Mucosa of rectum (tissue), 2 donors: ENCODE measurements around the gene TMEM125.

ENCODE experiments used
- H3K27ac ChIP-seq, 2 donors: one replicate each; pipeline ENCODE4 v1.7.0; 2013; ENCODE audit warnings: inconsistent platforms in 2 of 2, low read depth in 2 of 2, low read length in 2 of 2
- H3K27me3 ChIP-seq, 2 donors: one replicate each; pipeline ENCODE4 v1.7.0; 2013; ENCODE audit warnings: low read length in 2 of 2; ENCODE audit not compliant: control insufficient read depth in 2 of 2, insufficient read depth in 2 of 2
- H3K36me3 ChIP-seq, 2 donors: one replicate each; pipeline ENCODE4 v1.7.0; 2013; ENCODE audit warnings: low read length in 2 of 2; ENCODE audit not compliant: control insufficient read depth in 2 of 2, insufficient read depth in 2 of 2
- H3K4me1 ChIP-seq, 2 donors: one replicate each; pipeline ENCODE4 v1.7.0; 2013; ENCODE audit warnings: low read length in 2 of 2, mild to moderate bottlenecking in 1 of 2; ENCODE audit not compliant: control insufficient read depth in 2 of 2, insufficient read depth in 2 of 2
- H3K4me3 ChIP-seq, 2 donors: one replicate each; pipeline ENCODE4 v1.7.0; 2013; ENCODE audit warnings: low read length in 2 of 2
- H3K9ac ChIP-seq, 2 donors: one replicate each; pipeline ENCODE4 v1.7.0; 2013; ENCODE audit warnings: low read length in 2 of 2, low read depth in 1 of 2, mild to moderate bottlenecking in 1 of 2
- H3K9me3 ChIP-seq, 2 donors: one replicate each; pipeline ENCODE4 v1.7.0; 2013; ENCODE audit warnings: low read length in 2 of 2; ENCODE audit not compliant: control insufficient read depth in 2 of 2
- donor health status: healthy.
- donor health status: Normal muscosa, but diverticular disease.

Gene TMEM125

GRCh38 chr1:43233631-43234030 is 36.2 kb upstream of the TMEM125 start:
- Histone ChIP-seq H3K4me1 (peaks cover 6 to 13% of the 10 kb centered on the region in 2 donors), H3K27ac (no peak overlapping the region), H3K9me3 (no peaks in the 10 kb centered on the region), H3K36me3 (no peaks in the 10 kb centered on the region), H3K27me3 (no peaks in the 10 kb centered on the region), H3K4me3 (no peak overlapping the region), H3K9ac (no peak overlapping the region)

- no peak overlapping the region for H3K4me3 ChIP-seq
- no peaks in the 10 kb centered on the region for H3K9me3 ChIP-seq
- H3K27ac ChIP-seq: no peak overlapping the region
- H3K4me1 ChIP-seq: peaks cover 6 to 13% of the 10 kb centered on the region in 2 donors
- H3K9ac ChIP-seq: no peak overlapping the region
- no peaks in the 10 kb centered on the region for H3K27me3 ChIP-seq
- H3K36me3 ChIP-seq: no peaks in the 10 kb centered on the region
Measured at GRCh38 chr1:43234267-43234666, 35.5 kb upstream of the TMEM125 start.

DNA sequence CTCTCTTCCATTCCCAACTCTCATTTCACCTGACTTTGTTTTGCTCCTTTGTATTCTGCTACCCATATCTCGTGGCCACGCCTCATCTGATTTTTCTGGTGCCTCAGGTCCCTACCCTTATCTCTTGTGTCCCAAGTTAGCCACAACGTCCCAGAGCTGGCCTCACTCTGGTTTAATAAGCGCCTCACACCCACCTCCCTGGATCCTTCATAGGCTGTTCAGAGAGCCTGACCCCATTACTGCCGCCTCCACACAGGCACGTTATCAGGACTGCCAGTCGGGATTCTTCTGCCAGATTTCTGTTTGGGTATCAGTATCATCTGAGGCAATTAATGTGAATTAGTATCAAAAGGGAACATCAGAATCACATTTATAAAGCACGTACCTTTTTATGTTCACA is 34.7 kb upstream of the TMEM125 start:
- Histone ChIP-seq H3K4me1 (peaks cover 6 to 13% of the 10 kb centered on the region in 2 donors), H3K27me3 (no peaks in the 10 kb centered on the region), H3K9ac (no peak overlapping the region), H3K36me3 (no peaks in the 10 kb centered on the region), H3K4me3 (no peak overlapping the region), H3K27ac (no peak overlapping the region), H3K9me3 (no peaks in the 10 kb centered on the region)

GRCh38 chr1:43235451-43236121 is 34.2 kb upstream of the TMEM125 start:
- no peak overlapping the region for H3K9ac ChIP-seq

DNA sequence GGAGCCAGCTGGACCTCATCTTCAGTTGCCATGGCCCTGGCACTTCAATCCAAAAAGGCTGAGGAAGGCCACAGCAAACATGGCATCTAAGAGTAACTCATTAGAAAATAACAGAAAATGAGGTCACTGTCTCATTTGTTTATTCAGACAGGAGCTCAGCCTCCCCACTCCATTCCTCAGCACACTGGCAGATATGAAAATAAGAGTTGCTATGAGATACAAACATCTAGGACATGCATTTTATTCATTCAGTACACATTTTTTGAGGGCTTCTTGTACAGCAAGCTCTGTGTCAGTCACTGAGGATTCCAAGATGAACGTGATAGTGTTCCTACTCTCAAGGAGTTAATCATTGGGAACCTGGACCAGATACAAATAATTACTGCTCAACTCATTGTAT is 32.7 kb upstream of the TMEM125 start:
- Histone ChIP-seq H3K36me3 (no peaks in the 10 kb centered on the region), H3K27ac (no peak overlapping the region), H3K4me1 (peaks cover 4 to 13% of the 10 kb centered on the region in 2 donors), H3K27me3 (no peaks in the 10 kb centered on the region), H3K9me3 (no peaks in the 10 kb centered on the region), H3K4me3 (no peak overlapping the region), H3K9ac (no peak overlapping the region)

More at GRCh38 chr1:43235451-43236121, 34.2 kb upstream of the TMEM125 start:
- H3K36me3 ChIP-seq: no peaks in the 10 kb centered on the region
- H3K27me3 ChIP-seq: no peaks in the 10 kb centered on the region
- no peak overlapping the region for H3K4me3 ChIP-seq
- peaks cover 4 to 13% of the 10 kb centered on the region in 2 donors for H3K4me1 ChIP-seq
- peak overlapping the region; percentile 35 to 48 for H3K27ac ChIP-seq
- H3K9me3 ChIP-seq: no peaks in the 10 kb centered on the region

DNA sequence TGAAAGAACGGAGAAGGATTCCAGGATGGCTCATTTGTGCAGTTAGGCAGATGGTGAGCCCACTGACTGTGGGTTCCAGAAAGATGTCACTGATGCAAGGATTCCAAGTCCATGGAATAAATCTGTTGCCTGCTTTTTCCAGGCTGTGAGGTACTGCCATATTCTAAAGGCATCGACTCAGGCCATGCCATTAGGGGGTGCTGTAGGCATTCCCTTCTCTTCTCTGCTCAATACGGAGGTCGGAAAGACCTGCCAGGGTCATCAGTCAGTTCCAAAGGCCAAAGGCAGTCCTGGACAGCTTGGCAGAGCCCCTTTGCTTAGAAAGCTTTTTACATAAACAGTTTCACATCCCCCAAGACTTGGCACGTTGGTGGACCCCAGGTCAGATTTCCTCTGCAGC is 31.7 kb upstream of the TMEM125 start:
- peak overlapping the region in 1 of 2 donors; percentile 10 for H3K9ac ChIP-seq

GRCh38 chr1:43238991-43239469 is 30.8 kb upstream of the TMEM125 start:
- H3K27ac ChIP-seq: no peak overlapping the region
- no peak overlapping the region for H3K9ac ChIP-seq
- no peaks in the 10 kb centered on the region for H3K27me3 ChIP-seq
- peaks cover 4 to 13% of the 10 kb centered on the region in 2 donors for H3K4me1 ChIP-seq
- H3K4me3 ChIP-seq: no peak overlapping the region
- H3K36me3 ChIP-seq: no peaks in the 10 kb centered on the region
- no peaks in the 10 kb centered on the region for H3K9me3 ChIP-seq

More for the DNA sequence above, 31.7 kb upstream of the TMEM125 start:
- H3K4me3 ChIP-seq: no peak overlapping the region
- H3K27me3 ChIP-seq: no peaks in the 10 kb centered on the region
- no peaks in the 10 kb centered on the region for H3K36me3 ChIP-seq
- H3K9me3 ChIP-seq: no peaks in the 10 kb centered on the region
- peaks cover 4 to 13% of the 10 kb centered on the region in 2 donors for H3K4me1 ChIP-seq
- no peak overlapping the region for H3K27ac ChIP-seq

- Histone ChIP-seq H3K9ac (no peak overlapping the region), H3K27me3 (no peaks in the 10 kb centered on the region), H3K4me3 (no peak overlapping the region), H3K36me3 (no peaks in the 10 kb centered on the region), H3K4me1 (peaks cover 4 to 13% of the 10 kb centered on the region in 2 donors), H3K27ac (no peak overlapping the region), H3K9me3 (no peaks in the 10 kb centered on the region)
Measured at GRCh38 chr1:43239484-43239883, 30.3 kb upstream of the TMEM125 start.

- Histone ChIP-seq H3K36me3 (no peaks in the 10 kb centered on the region), H3K4me1 (peaks cover 0 to 3% of the 10 kb centered on the region in 2 donors), H3K9ac (no peak overlapping the region), H3K9me3 (no peaks in the 10 kb centered on the region), H3K27ac (no peak overlapping the region), H3K27me3 (no peaks in the 10 kb centered on the region), H3K4me3 (no peak overlapping the region)
Measured at GRCh38 chr1:43241413-43241836, 28.4 kb upstream of the TMEM125 start.

DNA sequence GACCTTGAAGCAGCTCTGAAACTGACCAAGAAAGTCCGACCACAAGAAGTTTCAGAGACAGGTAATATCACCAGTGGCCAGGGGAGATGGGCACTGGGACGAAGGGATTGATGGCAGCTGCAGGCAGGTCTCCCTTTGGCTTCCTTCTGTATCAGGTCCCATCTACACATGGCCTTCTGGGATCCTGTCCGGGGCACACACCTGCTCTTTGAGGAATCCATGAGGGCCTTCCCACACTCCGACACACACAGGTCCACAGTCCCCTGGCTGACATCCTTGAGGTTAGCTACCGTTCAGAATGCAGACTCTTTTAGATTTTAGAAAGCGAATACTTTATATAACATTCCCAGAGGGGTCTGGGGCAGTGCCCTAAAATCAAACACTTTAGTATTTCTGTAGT is 26.5 kb upstream of the TMEM125 start:
- H3K36me3 ChIP-seq: no peaks in the 10 kb centered on the region
- no peak overlapping the region for H3K9ac ChIP-seq
- H3K4me1 ChIP-seq: peaks cover 0 to under 1% of the 10 kb centered on the region in 2 donors
- H3K4me3 ChIP-seq: no peak overlapping the region
- no peaks in the 10 kb centered on the region for H3K27me3 ChIP-seq
- no peak overlapping the region for H3K27ac ChIP-seq
- H3K9me3 ChIP-seq: no peaks in the 10 kb centered on the region
